ENCODE results near the gene REEP3. TPM values are rescaled to one million over a fixed set of nuclear protein-coding genes. Genes with fewer than 3 reads are reported as not detected.

The REEP3 gene
- total and polyA plus RNA-seq, 2 of the 4 experiments (the other 2 are of a cell fraction) = 11.7 to 28.9 TPM

- Histone ChIP-seq H4K8ac (ENCODE audit: low read depth in 2 of 2, low read length in 2 of 2) (no peak overlapping the region), H3K79me1 (ENCODE audit: low read depth in 1 of 2, low read length in 2 of 2) (peaks cover 27 to 59% of the 10 kb centered on the region in 2 experiments), H3K23ac (ENCODE audit: low read depth, low read length) (no peak overlapping the region), H3K9me1 (ENCODE audit: insufficient read depth, low read length) (0 out of 2 replicates have a peak, but pooled peaks cover 4% of the 10 kb centered on the region), H3K56ac (ENCODE audit: extremely low read depth, insufficient read depth, low read length) (no peak overlapping the region), H2BK5ac (ENCODE audit: low read depth, low read length, poor library complexity, severe bottlenecking) (no peak overlapping the region), H3K36me3 (ENCODE audit: control insufficient read depth, insufficient read depth, low read length) (no peaks in the 10 kb centered on the region), H2BK20ac (ENCODE audit: low read depth, low read length) (no peak overlapping the region), H2AK9ac (replicated peaks; ENCODE audit: low read depth, low read length, poor library complexity) (no peak overlapping the region), H4K20me1 (ENCODE audit: insufficient read depth, low read length) (peaks cover 12% of the 10 kb centered on the region), H3K4me3 (ENCODE audit: insufficient read depth, low read depth, low read length) (no peak overlapping the region), H3K9ac (ENCODE audit: low read depth, low read length) (no peak overlapping the region), H3K9me3 (ENCODE audit: control insufficient read depth, insufficient read depth, low read length) (no peaks in the 10 kb centered on the region), H2AK5ac (ENCODE audit: low read depth, low read length) (no peak overlapping the region), H3K27me3 (ENCODE audit: control insufficient read depth, insufficient read depth, low read length) (no peaks in the 10 kb centered on the region), H3K27ac (ENCODE audit: insufficient read depth, low read length) (no peak overlapping the region), H2AFZ (replicated peaks; ENCODE audit: low read length, poor library complexity) (no peak overlapping the region), H3K4ac (ENCODE audit: low read depth, low read length) (no peak overlapping the region), H4K5ac (ENCODE audit: low read depth, low read length) (no peak overlapping the region), H2BK15ac (ENCODE audit: low read depth, low read length) (no peak overlapping the region), H2BK120ac (ENCODE audit: low read depth, low read length) (no peak overlapping the region), H3K18ac (ENCODE audit: low read depth, low read length) (no peak overlapping the region), H3K14ac (replicated peaks; ENCODE audit: low read depth, low read length) (no peak overlapping the region), H3K4me2 (ENCODE audit: low read depth, low read length) (no peak overlapping the region), H4K91ac (ENCODE audit: insufficient read depth, low read depth, low read length) (no peak overlapping the region), H3K4me1 (ENCODE audit: control insufficient read depth, insufficient read depth, low read length) (0 out of 2 replicates have a peak, but pooled peaks cover 3% of the 10 kb centered on the region)
- WGBS, 2 experiments (ENCODE audit: extremely low coverage in 2 of 2, insufficient read length in 1 of 2) = 29% methylated on average over 1 of the region's 3 CpGs; no CpG with 5 or more reads in 1 of the 2 experiments
- no TSS peak for BruUV-seq (replicated peaks)
- in situ Hi-C loops (cut with MboI; ENCODE audit: low sequenced_read_pairs) (no loop called here), dilution Hi-C loops (cut with HindIII; ENCODE audit: low sequenced_read_pairs, unreplicated experiment) (no loop called here), intact Hi-C loops (cut with micrococcal nuclease) (no loop called here)
- ATAC-seq (ENCODE audit: low read depth) = no peak
- ChIA-PET CTCF (interaction anchor here (0.7 to 0.8 kb wide), 2 partner anchors 10 to 50 kb away, joined by 3 to 4 read pairs; no protein-coding TSS in a partner anchor), POLR2A (ENCODE audit: unreplicated experiment) (no interaction called here)
- no peak for DNase-seq
- no peak for TF ChIP-seq RFX5 (IDR thresholded peaks at IDR 0.05; ENCODE audit: low read depth, low read length)
- no peak for TF ChIP-seq CHD1 (IDR thresholded peaks at IDR 0.05; ENCODE audit: low read depth, low read length)
- TF ChIP-seq POLR2A (IDR thresholded peaks at IDR 0.05; ENCODE audit: low read depth, low read length) = no peak
- no peak for TF ChIP-seq BHLHE40 (IDR thresholded peaks at IDR 0.05; ENCODE audit: low read depth, low read length)
- no peak for TF ChIP-seq SMC3 (IDR thresholded peaks at IDR 0.05; ENCODE audit: low read depth, low read length)
- TF ChIP-seq RCOR1 (IDR thresholded peaks at IDR 0.05; ENCODE audit: insufficient replicate concordance, low read length) = no peak
- TF ChIP-seq USF2 (IDR thresholded peaks at IDR 0.05; ENCODE audit: low read depth, low read length) = no peak
- no peak for TF ChIP-seq FOS (IDR thresholded peaks at IDR 0.05; ENCODE audit: low read depth, low read length)
- TF ChIP-seq CTCF (conservative IDR thresholded peaks at IDR 0.05; ENCODE audit: low read depth, low read length) = no peak
- no peak for TF ChIP-seq RAD21 (IDR thresholded peaks at IDR 0.05; ENCODE audit: low read length)
- no peak for TF ChIP-seq CEBPB (IDR thresholded peaks at IDR 0.05; ENCODE audit: low read depth, low read length)
- no peak for TF ChIP-seq MAFK (IDR thresholded peaks at IDR 0.05; ENCODE audit: low read depth, low read length)
- TF ChIP-seq MAZ (IDR thresholded peaks at IDR 0.05; ENCODE audit: borderline replicate concordance, low read depth, low read length) = no peak
- no peak for TF ChIP-seq ELK1 (IDR thresholded peaks at IDR 0.05; ENCODE audit: borderline replicate concordance, low read depth, low read length)
- no peak for TF ChIP-seq MXI1 (IDR thresholded peaks at IDR 0.05; ENCODE audit: borderline replicate concordance, low read depth, low read length)
Observed at GRCh38 chr10:63504145-63504881, 16.9 kb upstream of the REEP3 start.

Data from IMR-90 (cell line).